Loucy (cell line): ENCODE measurements around the gene APOL2.

ENCODE experiments used
- CTCF ChIP-seq: fragments of 200-600 bp; sonication (generic); conservative IDR thresholded peaks from 2 replicates; pipeline ENCODE4 v1.5.1; 2014; ENCODE audit warnings: mild to moderate bottlenecking, antibody characterized with exemption, low read length
- EZH2phosphoT487 ChIP-seq: fragments of 200-600 bp; IDR thresholded peaks from 2 replicates; pipeline ENCODE4 v1.6.1; 2018; ENCODE audit warnings: antibody characterized with exemption, mild to moderate bottlenecking, moderate library complexity, borderline replicate concordance

- TF ChIP-seq CTCF (no peak), EZH2phosphoT487 (no peak)
Measured at GRCh38 chr22:36177160-36177559, 62.2 kb downstream of the APOL2 start.
